T-cell (primary cell): ENCODE measurements around the gene DSCAML1. TPM values are rescaled to one million over a fixed set of nuclear protein-coding genes. Genes with fewer than 3 reads are reported as not detected.

ENCODE experiments used
- ATAC-seq, 4 experiments: fragments of 200-7000 bp in 3 of 4; fragments of 150-1000 bp in 1 of 4; cut with Tn5 transposase; replicated peaks in 1 of 4; 1 replicate in 3 of 4; 2 replicates in 1 of 4; pipeline ENCODE4 v1.10.0; 2021; ENCODE audit warnings: moderate library complexity in 3 of 4, mild to moderate bottlenecking in 2 of 4, moderate number of reproducible peaks in 1 of 4
- CTCF ChIA-PET, 2 donors: fragments of 300-600 bp; sonication (Branson Sonifier 250); formaldehyde crosslinking; loops; one replicate each; lab custom pipeline; 2022; ENCODE audit warnings: antibody characterized with exemption in 2 of 2; lab: Charles Lee
- POLR2A ChIA-PET, 2 donors: fragments of 300-600 bp; sonication (Branson Sonifier 250); formaldehyde crosslinking; loops; one replicate each; lab custom pipeline; 2022; ENCODE audit warnings: antibody characterized with exemption in 2 of 2; lab: Charles Lee
- DNase-seq, 35 experiments: peaks; one replicate each; pipeline versions ENCODE4 v3.0.0 to v3.0.0-alpha.2; 2013 to 2023
- H3K27ac ChIP-seq: one replicate; pipeline ENCODE4 v1.5.1; 2013; ENCODE audit warnings: low read length
- H3K27me3 ChIP-seq, 2 experiments: replicated peaks in 1 of 2; 1 replicate in 1 of 2; 2 replicates in 1 of 2; pipeline versions ENCODE4 v1.6.1 to v1.7.0; 2013; ENCODE audit warnings: low read length in 1 of 2, mixed read lengths in 1 of 2; ENCODE audit not compliant: control insufficient read depth in 2 of 2, insufficient read depth in 2 of 2; ENCODE audit errors: extremely low read depth in 1 of 2
- H3K36me3 ChIP-seq, 2 donors: 1 replicate in 1 of 2; 2 replicates in 1 of 2; pipeline versions ENCODE4 v1.6.1 to v1.7.0; 2013; ENCODE audit warnings: low read length in 1 of 2; ENCODE audit not compliant: control insufficient read depth in 2 of 2, insufficient read depth in 1 of 2; ENCODE audit errors: extremely low read depth in 1 of 2
- H3K4me1 ChIP-seq, 2 experiments: 1 replicate in 1 of 2; 2 replicates in 1 of 2; pipeline versions ENCODE4 v1.6.1 to v1.7.0; 2013; ENCODE audit warnings: low read length in 2 of 2, mixed read lengths in 1 of 2; ENCODE audit not compliant: insufficient read depth in 2 of 2, control insufficient read depth in 1 of 2; ENCODE audit errors: extremely low read depth in 1 of 2
- H3K4me3 ChIP-seq, 2 donors: 1 replicate in 1 of 2; 2 replicates in 1 of 2; pipeline versions ENCODE4 v1.5.1 to v1.7.0; 2013; ENCODE audit warnings: mild to moderate bottlenecking in 2 of 2, low read length in 1 of 2, moderate library complexity in 1 of 2; ENCODE audit not compliant: control insufficient read depth in 1 of 2; ENCODE audit errors: extremely low read depth in 1 of 2
- H3K9me3 ChIP-seq: 2 replicates; pipeline ENCODE4 v1.7.0; 2013
- H3K27ac Mint-ChIP-seq, 2 donors: one replicate each; pipeline ENCODE4 v1.8.0; 2020 to 2021; ENCODE audit warnings: mild to moderate bottlenecking in 2 of 2, mixed read lengths in 2 of 2
- H3K27me3 Mint-ChIP-seq, 2 donors: one replicate each; pipeline ENCODE4 v1.8.0; 2021 to 2022; ENCODE audit warnings: mixed read lengths in 2 of 2
- H3K36me3 Mint-ChIP-seq: one replicate; pipeline ENCODE4 v1.8.0; 2021; ENCODE audit warnings: mixed read lengths
- H3K4me1 Mint-ChIP-seq, 3 donors: one replicate each; pipeline ENCODE4 v1.8.0; 2020 to 2022; ENCODE audit warnings: mixed read lengths in 3 of 3, mild to moderate bottlenecking in 1 of 3
- H3K4me3 Mint-ChIP-seq, 3 donors: one replicate each; pipeline ENCODE4 v1.8.0; 2020 to 2022; ENCODE audit warnings: mild to moderate bottlenecking in 3 of 3, mixed read lengths in 3 of 3, moderate library complexity in 3 of 3
- H3K9me3 Mint-ChIP-seq, 3 donors: one replicate each; pipeline ENCODE4 v1.8.0; 2020 to 2022; ENCODE audit warnings: mixed read lengths in 3 of 3
- WGBS: methylation state at CpG from one replicate; pipeline ENCODE4 v1.1.5; 2013; ENCODE audit warnings: missing lambda C conversion rate; ENCODE audit not compliant: insufficient coverage; 5-methylcytosine and 5-hydroxymethylcytosine counted together
- total RNA-seq, 35 experiments: library from RNA in 6 of 35; stranded (reverse) in 6 of 35; fragments of 120-200 nt in 1 of 35; gene quantifications; one replicate each; pipeline versions ENCODE4 v1.2.1 to v1.2.4 and lab custom pipeline; 2013 to 2026

The DSCAML1 gene
- total RNA-seq, 5 donors from 2014 or later (not counting 1 experiment from before 2014, with no cell fraction given), result 0.15 to 2.4 (median 0.96) TPM

DNA sequence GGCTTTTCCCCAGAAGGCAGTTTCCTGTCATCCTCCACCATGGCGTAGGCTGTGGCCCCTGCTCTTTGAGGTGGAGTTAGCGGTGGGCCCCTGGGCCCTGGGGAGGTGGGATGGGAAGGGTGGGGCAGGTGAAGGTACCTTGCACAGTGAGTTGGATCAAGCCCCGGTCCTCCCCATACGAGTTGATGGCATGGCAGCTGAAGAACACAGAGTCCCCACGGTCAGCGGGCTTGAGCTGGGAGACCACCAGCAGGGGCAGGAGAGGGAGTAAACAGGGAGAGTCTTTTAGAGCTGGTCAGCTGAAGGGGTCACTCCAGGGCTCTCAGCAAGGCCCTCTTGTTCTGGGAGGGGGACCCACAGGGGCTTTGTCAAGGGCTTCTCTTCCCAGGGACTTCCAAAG, 316.0 kb downstream of the DSCAML1 start:
- Histone ChIP-seq H3K4me1 (no peaks in the 10 kb centered on the region), H3K9me3 (no peaks in the 10 kb centered on the region), H3K4me3 (no peak overlapping the region), H3K27ac (no peak overlapping the region), H3K27me3 (peaks cover 0 to 22% of the 10 kb centered on the region in 2 experiments), H3K36me3 (no peaks in the 10 kb centered on the region)
- H3K9me3 Mint-ChIP-seq, result peaks cover 0 to 2% (median 0%) of the 10 kb centered on the region in 3 donors
- H3K27me3 Mint-ChIP-seq, result peaks cover 0 to 17% of the 10 kb centered on the region in 2 donors
- ChIA-PET POLR2A (no interaction called here), CTCF (no interaction called here)
- ATAC-seq (no peak), DNase-seq (no peak)
- H3K4me1 Mint-ChIP-seq, result no peaks in the 10 kb centered on the region
- no peak overlapping the region for H3K4me3 Mint-ChIP-seq
- no peak overlapping the region for H3K27ac Mint-ChIP-seq
- H3K36me3 Mint-ChIP-seq, result no peaks in the 10 kb centered on the region
- 77% methylated on average over 3 of the region's 6 CpGs for WGBS

DNA sequence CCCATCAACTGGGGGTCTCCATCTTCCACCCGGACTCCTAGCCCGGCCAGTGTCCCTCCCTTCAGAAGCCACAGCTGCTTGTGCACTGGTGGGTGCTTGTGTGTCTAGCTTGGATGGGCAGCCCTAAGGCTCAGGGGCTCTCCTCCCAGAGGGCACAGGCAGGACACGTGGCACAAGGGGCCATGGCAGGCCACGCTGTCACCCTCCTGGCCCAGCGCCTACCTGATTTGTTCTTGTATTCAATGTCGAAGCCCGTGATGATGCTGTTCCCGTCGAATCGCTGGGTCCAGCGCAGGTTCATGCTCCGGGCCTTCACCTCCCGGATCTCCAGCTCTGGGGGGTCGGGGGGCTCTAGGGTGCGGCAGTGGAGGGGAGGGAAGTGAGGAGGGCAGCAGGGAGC, 316.8 kb downstream of the DSCAML1 start:
- ChIA-PET CTCF (no interaction called here), POLR2A (no interaction called here)
- Histone ChIP-seq H3K27me3 (peaks cover 0 to 22% of the 10 kb centered on the region in 2 experiments), H3K9me3 (no peaks in the 10 kb centered on the region), H3K4me1 (no peaks in the 10 kb centered on the region), H3K4me3 (no peak overlapping the region), H3K36me3 (no peaks in the 10 kb centered on the region), H3K27ac (no peak overlapping the region)
- WGBS, result 92% methylated on average over 12 of the region's 15 CpGs
- Mint-ChIP-seq H3K27me3 (peaks cover under 1 to 18% of the 10 kb centered on the region in 2 donors), H3K27ac (no peak overlapping the region), H3K4me3 (no peak overlapping the region), H3K36me3 (no peaks in the 10 kb centered on the region), H3K4me1 (no peaks in the 10 kb centered on the region), H3K9me3 (no peaks in the 10 kb centered on the region)
- DNase-seq, result no peak
- no peak for ATAC-seq

DNA sequence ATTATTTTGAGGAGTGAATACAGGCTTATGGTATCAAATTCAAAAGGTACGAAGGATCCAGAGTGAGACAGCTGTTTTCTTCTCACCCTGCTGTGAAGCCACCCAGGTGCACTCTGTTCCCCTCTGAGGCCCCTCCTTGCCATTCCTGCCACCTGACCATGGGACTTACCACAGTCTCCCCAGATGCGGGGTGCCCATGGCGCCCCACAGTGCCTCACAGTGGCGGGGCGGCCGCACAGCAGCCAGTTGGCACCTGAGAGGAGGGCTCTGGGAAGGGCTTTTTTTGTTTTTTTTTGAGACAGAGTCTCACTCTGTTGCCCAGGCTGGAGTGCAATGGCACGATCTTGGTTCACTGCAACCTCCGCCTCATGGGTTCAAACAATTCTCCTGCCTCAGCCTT, 317.6 kb downstream of the DSCAML1 start:
- no peak overlapping the region for H3K27ac ChIP-seq
- ATAC-seq (no peak), DNase-seq (no peak)
- no peak overlapping the region for H3K27ac Mint-ChIP-seq
- H3K4me1 ChIP-seq, result no peaks in the 10 kb centered on the region
- no peak overlapping the region for H3K4me3 ChIP-seq
- 71% methylated on average over 4 of the region's 8 CpGs for WGBS
- H3K27me3 ChIP-seq, result peaks cover 0 to 22% of the 10 kb centered on the region in 2 experiments
- H3K4me3 Mint-ChIP-seq, result no peak overlapping the region
- ChIA-PET POLR2A (no interaction called here), CTCF (no interaction called here)
- peaks cover 5 to 22% of the 10 kb centered on the region in 2 donors for H3K27me3 Mint-ChIP-seq
- no peaks in the 10 kb centered on the region for H3K9me3 ChIP-seq
- H3K9me3 Mint-ChIP-seq, result no peaks in the 10 kb centered on the region
- no peaks in the 10 kb centered on the region for H3K36me3 Mint-ChIP-seq
- H3K36me3 ChIP-seq, result no peaks in the 10 kb centered on the region
- H3K4me1 Mint-ChIP-seq, result no peaks in the 10 kb centered on the region

DNA sequence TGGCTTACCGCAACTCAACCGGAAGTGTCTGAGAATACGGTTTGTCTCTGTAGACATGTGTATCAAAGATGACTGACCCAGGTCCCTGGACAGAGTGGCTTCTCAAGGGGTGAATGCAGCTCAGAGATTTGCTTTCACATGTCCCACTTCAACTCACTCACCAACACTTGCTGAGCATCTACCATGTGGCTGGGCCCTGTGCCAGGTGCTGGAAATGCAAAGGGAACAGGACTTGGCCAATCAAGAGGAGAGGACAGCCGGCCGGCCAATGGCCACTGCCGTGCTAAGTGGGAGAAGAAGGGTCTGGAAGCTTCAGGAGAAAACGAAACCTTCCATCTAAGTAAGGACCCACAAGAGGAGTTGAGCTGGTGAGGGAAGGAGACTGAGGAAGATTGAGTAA, 318.1 kb downstream of the DSCAML1 start:
- H3K9me3 ChIP-seq, result no peaks in the 10 kb centered on the region
- DNase-seq (no peak), ATAC-seq (no peak)
- WGBS, result 97% methylated on average over 3 of the region's 7 CpGs
- H3K27me3 Mint-ChIP-seq, result peaks cover 5 to 18% of the 10 kb centered on the region in 2 donors
- ChIA-PET POLR2A (no interaction called here), CTCF (no interaction called here)
- no peaks in the 10 kb centered on the region for H3K9me3 Mint-ChIP-seq
- no peaks in the 10 kb centered on the region for H3K4me1 ChIP-seq
- no peak overlapping the region for H3K27ac ChIP-seq
- no peaks in the 10 kb centered on the region for H3K36me3 Mint-ChIP-seq
- H3K36me3 ChIP-seq, result no peaks in the 10 kb centered on the region
- H3K27me3 ChIP-seq, result peaks cover 0 to 22% of the 10 kb centered on the region in 2 experiments
- H3K4me1 Mint-ChIP-seq, result no peaks in the 10 kb centered on the region
- no peak overlapping the region for H3K4me3 ChIP-seq
- no peak overlapping the region for H3K4me3 Mint-ChIP-seq
- H3K27ac Mint-ChIP-seq, result no peak overlapping the region

DNA sequence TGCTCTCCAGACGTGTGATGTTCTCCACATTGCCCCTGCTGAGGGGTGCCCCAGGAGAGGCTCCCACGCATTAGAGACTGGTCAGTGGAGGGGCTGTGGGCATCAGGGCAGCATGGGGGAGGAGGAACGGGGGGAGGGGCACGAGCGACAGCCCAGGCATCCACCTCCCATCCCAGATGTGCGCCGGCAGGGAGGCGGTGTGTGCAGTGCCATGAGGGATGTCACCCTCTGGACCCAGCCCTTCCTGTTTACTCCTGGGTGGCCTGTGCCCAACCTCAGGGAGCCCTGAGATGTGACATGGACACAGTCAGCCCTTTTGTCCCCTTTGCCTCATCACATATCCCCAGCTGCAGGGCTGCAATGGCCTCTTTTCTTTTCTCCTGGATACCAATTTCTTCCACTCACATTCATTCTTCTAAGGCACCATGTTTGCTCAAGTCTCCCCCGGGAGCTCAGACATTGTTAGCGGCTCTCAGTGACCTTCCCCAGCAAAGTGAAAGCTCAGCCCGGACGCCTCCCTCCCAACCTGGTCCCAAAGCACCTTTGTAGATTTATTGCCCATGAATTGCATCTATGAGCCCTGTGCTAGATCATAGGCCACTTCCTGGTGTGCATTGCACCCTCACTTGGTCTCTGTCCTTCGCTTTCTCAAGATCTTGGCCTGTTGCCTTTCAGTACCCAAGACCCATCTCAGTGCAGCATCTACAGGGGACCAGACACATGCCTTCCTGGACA, 318.7 kb downstream of the DSCAML1 start:
- 84% methylated on average over 9 of the region's 13 CpGs for WGBS
- POLR2A ChIA-PET, result no interaction called here
- DNase-seq (no peak), ATAC-seq (no peak)
- Mint-ChIP-seq H3K9me3 (no peaks in the 10 kb centered on the region), H3K4me1 (no peaks in the 10 kb centered on the region), H3K27ac (no peak overlapping the region), H3K27me3 (peaks cover 5 to 17% of the 10 kb centered on the region in 2 donors), H3K4me3 (no peak overlapping the region), H3K36me3 (no peaks in the 10 kb centered on the region)
- Histone ChIP-seq H3K27me3 (peaks cover 0 to 22% of the 10 kb centered on the region in 2 experiments), H3K27ac (no peak overlapping the region), H3K9me3 (no peaks in the 10 kb centered on the region), H3K4me3 (no peak overlapping the region), H3K4me1 (no peaks in the 10 kb centered on the region), H3K36me3 (no peaks in the 10 kb centered on the region)
- CTCF ChIA-PET, result no interaction called here

DNA sequence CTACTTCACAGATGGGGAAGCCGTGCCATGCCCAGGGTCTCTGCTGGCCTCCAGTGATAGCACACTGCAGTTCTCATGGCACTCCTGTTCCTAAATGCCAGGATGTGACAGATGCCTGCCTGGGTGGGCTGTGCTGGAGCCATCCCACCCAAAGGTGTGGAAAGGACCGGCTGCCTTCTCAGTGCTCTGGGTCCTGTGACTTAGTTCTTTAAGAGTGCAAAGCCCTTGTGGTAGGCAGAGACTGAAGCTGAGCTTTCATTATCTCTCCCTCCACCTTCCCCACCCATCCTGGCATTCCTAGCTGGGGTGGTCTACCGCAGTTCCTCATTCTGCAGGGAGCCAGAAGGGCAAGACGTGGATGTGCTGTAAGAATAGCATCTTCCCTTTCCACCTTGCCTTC, 319.3 kb downstream of the DSCAML1 start:
- POLR2A ChIA-PET, result no interaction called here
- CTCF ChIA-PET, result no interaction called here
- no peak overlapping the region for H3K27ac ChIP-seq
- Mint-ChIP-seq H3K27me3 (peaks cover 5 to 17% of the 10 kb centered on the region in 2 donors), H3K4me1 (no peaks in the 10 kb centered on the region), H3K36me3 (no peaks in the 10 kb centered on the region), H3K27ac (no peak overlapping the region), H3K4me3 (no peak overlapping the region), H3K9me3 (no peaks in the 10 kb centered on the region)
- ATAC-seq (no peak), DNase-seq (no peak)
- no peaks in the 10 kb centered on the region for H3K4me1 ChIP-seq
- no peaks in the 10 kb centered on the region for H3K9me3 ChIP-seq
- no peaks in the 10 kb centered on the region for H3K36me3 ChIP-seq
- no peak overlapping the region for H3K4me3 ChIP-seq
- 70% methylated on average over 2 of the region's 4 CpGs for WGBS
- peaks cover 0 to 19% of the 10 kb centered on the region in 2 experiments for H3K27me3 ChIP-seq
